H1 (cell line): ENCODE results near the gene TRIM39. TPM values are rescaled to one million over a fixed set of nuclear protein-coding genes. Genes with fewer than 3 reads are reported as not detected.

Experiments
- BACH1 ChIP-seq: IDR thresholded peaks from 2 replicates; pipeline ENCODE4 v1.6.1; 2012; ENCODE audit warnings: low read length, improper control_type of control experiment
- EGR1 ChIP-seq: IDR thresholded peaks from 2 replicates; pipeline ENCODE4 v1.6.1; 2011; ENCODE audit warnings: low read depth, low read length, borderline replicate concordance
- FOSL1 ChIP-seq: IDR thresholded peaks from 2 replicates; pipeline ENCODE4 v1.6.1; 2011; ENCODE audit warnings: mild to moderate bottlenecking, low read depth, low read length, moderate library complexity; ENCODE audit not compliant: insufficient read depth
- HDAC2 ChIP-seq, 2 experiments: fragments of 300-600 bp in 1 of 2; sonication (generic) in 1 of 2; IDR thresholded peaks; 2 replicates each; pipeline ENCODE4 v1.6.1; 2011 to 2012; ENCODE audit warnings: low read depth in 2 of 2, low read length in 2 of 2, mild to moderate bottlenecking in 2 of 2, moderate library complexity in 2 of 2, borderline replicate concordance in 1 of 2, inconsistent platforms in 1 of 2
- JUN ChIP-seq: IDR thresholded peaks from 2 replicates; pipeline ENCODE4 v1.6.1; 2011; ENCODE audit warnings: low read depth, mild to moderate bottlenecking, improper control_type of control experiment, low read length
- MAFK ChIP-seq: IDR thresholded peaks from 2 replicates; pipeline ENCODE4 v1.6.1; 2012; ENCODE audit warnings: low read depth, mild to moderate bottlenecking, improper control_type of control experiment, low read length
- NRF1 ChIP-seq: IDR thresholded peaks from 2 replicates; pipeline ENCODE4 v1.6.1; 2011; ENCODE audit warnings: mild to moderate bottlenecking, low read depth, low read length, improper control_type of control experiment
- PHF8 ChIP-seq: fragments of 200-600 bp; sonication (generic); conservative IDR thresholded peaks from 2 replicates; pipeline ENCODE4 v1.7.1; 2012; ENCODE audit warnings: low read depth, mild to moderate bottlenecking, inconsistent platforms, low read length, moderate library complexity
- POLR2A ChIP-seq, 2 experiments: IDR thresholded peaks; 1 replicate in 1 of 2; 2 replicates in 1 of 2; pipeline ENCODE4 v1.6.1; 2011; ENCODE audit warnings: low read depth in 2 of 2, low read length in 2 of 2, mild to moderate bottlenecking in 2 of 2; ENCODE audit errors: control extremely low read depth in 1 of 2
- POLR2AphosphoS5 ChIP-seq: IDR thresholded peaks from 2 replicates; pipeline ENCODE4 v1.6.1; 2011; ENCODE audit warnings: low read depth, low read length
- RAD21 ChIP-seq, 2 experiments: IDR thresholded peaks in 1 of 2; conservative IDR thresholded peaks in 1 of 2; 2 replicates each; pipeline ENCODE4 v1.6.1; 2011; ENCODE audit warnings: low read depth in 2 of 2, low read length in 2 of 2, improper control_type of control experiment in 1 of 2, inconsistent platforms in 1 of 2, mild to moderate bottlenecking in 1 of 2, moderate library complexity in 1 of 2
- RXRA ChIP-seq: IDR thresholded peaks from 2 replicates; pipeline ENCODE4 v1.6.1; 2011; ENCODE audit warnings: low read depth, mild to moderate bottlenecking, low read length, moderate library complexity; ENCODE audit not compliant: insufficient read depth
- SIX5 ChIP-seq: IDR thresholded peaks from 2 replicates; pipeline ENCODE4 v1.6.1; 2011; ENCODE audit warnings: mild to moderate bottlenecking, low read depth, low read length
- SP1 ChIP-seq: IDR thresholded peaks from 2 replicates; pipeline ENCODE4 v1.6.1; 2011; ENCODE audit warnings: low read depth, low read length
- SP2 ChIP-seq: IDR thresholded peaks from 2 replicates; pipeline ENCODE4 v1.6.1; 2012; ENCODE audit warnings: mild to moderate bottlenecking, low read length, inconsistent platforms
- TAF7 ChIP-seq: optimal IDR thresholded peaks from 2 replicates; pipeline ENCODE3; 2011; ENCODE audit warnings: low read depth, mild to moderate bottlenecking, inconsistent platforms, low read length, moderate library complexity, borderline replicate concordance
- TBP ChIP-seq: IDR thresholded peaks from 2 replicates; pipeline ENCODE4 v1.6.1; 2011; ENCODE audit warnings: low read depth, low read length, improper control_type of control experiment
- YY1 ChIP-seq: IDR thresholded peaks from 2 replicates; pipeline ENCODE4 v1.6.1; 2011; ENCODE audit warnings: low read depth, mild to moderate bottlenecking, low read length
- polyA plus RNA-seq, 7 experiments: library from polyadenylated mRNA; depleted of rRNA in 3 of 7; stranded (reverse) in 5 of 7; unstranded in 2 of 7; fragments of >200 nt in 5 of 7; fragments of 200-250 nt in 2 of 7; gene quantifications; 1 replicate in 5 of 7; 2 replicates in 1 of 7; 4 replicates in 1 of 7; pipeline versions ENCODE4 v1.2.1 to v1.2.3, GENCODE V29; 2011 to 2013; ENCODE audit warnings: missing spikeins in 2 of 7, mixed read lengths in 2 of 7
- total RNA-seq: library from RNA; stranded (reverse); fragmentation: NEBNext Ultra II Directional; extraction: Animal tissue kit (Norgen Biotek cat#: 25700); gene quantifications from 2 replicates; pipeline ENCODE4 v1.2.1, GENCODE V29; 2021
- TF ChIP-seq, protein P1 (sequence below), 3 experiments: IDR thresholded peaks; 1 replicate in 2 of 3; 2 replicates in 1 of 3; pipeline versions ENCODE4 v1.5.1 to v1.6.1; 2011; ENCODE audit warnings: low read length in 3 of 3, mild to moderate bottlenecking in 3 of 3, inconsistent platforms in 2 of 3, low read depth in 1 of 3, moderate library complexity in 1 of 3; ENCODE audit not compliant: insufficient read depth in 1 of 3; ENCODE audit errors: control extremely low read depth in 1 of 3
- TF ChIP-seq, protein P2 (sequence below): IDR thresholded peaks from 2 replicates; pipeline ENCODE4 v1.6.1; 2012; ENCODE audit warnings: inconsistent platforms

Gene TRIM39
- total and polyA plus RNA-seq, 2 of the 8 experiments (the other 6 are each of a cell fraction or from before 2014, with no cell fraction given), result 7.3 to 26.1 TPM

DNA sequence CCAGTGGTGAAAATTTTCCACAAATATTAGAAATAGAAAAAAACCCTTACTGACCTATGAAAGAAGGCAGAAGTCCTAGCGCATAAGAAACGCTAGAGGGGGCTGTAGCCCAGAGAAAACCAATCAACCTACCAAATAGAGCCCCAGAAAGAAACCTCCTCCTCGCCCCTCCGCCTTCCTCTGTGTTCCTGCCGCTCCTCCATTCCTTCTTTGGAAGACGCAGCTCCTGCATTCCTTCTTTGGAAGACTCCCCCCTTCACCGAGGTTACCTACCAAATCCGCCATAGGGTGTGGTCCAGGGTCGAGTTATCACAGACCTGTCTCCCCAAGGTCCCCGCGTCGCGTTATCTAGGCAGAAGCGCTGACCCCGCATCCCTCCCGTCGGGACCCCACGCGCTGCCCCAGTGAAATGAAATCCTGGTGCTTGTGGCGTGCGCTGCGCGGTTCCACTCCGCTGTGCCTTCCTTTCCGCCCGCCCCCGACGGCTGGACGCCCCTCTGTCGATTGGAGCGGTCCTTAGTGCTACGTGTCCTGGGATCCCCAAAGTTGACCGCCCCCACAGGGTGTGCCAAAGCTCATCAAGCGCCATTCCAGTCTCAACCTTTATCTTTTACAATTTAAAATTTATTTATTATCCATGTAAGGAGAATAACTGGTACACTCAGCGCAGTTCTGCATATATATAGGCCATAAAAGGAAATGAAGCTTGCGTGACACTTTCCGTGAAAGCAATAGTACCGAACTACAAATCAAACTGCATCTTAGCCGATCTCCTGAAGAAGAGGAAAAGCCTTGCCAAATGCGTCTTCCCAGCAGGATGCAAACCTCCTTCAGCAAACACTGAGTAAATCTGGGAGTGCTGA lies 31.2 kb downstream of the TRIM39 start (continued):
- TF ChIP-seq RAD21 (IDR thresholded peaks at IDR 0.05 in 1 of 2, conservative IDR thresholded peaks at IDR 0.05 in 1 of 2; ENCODE audit: low read depth in 2 of 2, low read length in 2 of 2) (peak; percentile 78 to 79), MAFK (no peak), BACH1 (peak; percentile 10; the same call in 1 of the 2 replicates), HDAC2 (IDR thresholded peaks at IDR 0.05; ENCODE audit: borderline replicate concordance in 1 of 2, low read depth in 2 of 2, low read length in 2 of 2) (0 out of 4 replicates have a peak, but pooled peaks of 1 of the 2 experiments have one; percentile 4), RXRA (no peak), PHF8 (0 out of 2 replicates have a peak, but pooled peaks have one; percentile 28), SP2 (no peak), YY1 (peak; percentile 21; the same call in 1 of the 2 replicates), POLR2A (IDR thresholded peaks at IDR 0.05; ENCODE audit: control extremely low read depth in 1 of 2, low read depth in 2 of 2, low read length in 2 of 2) (peak in 1 of 2 experiments; percentile 36; a peak in 2 of 3 replicates), EGR1 (no peak), POLR2AphosphoS5 (0 out of 2 replicates have a peak, but pooled peaks have one; percentile 19), TAF7 (peak; percentile 64), TBP (peak; percentile 63), FOSL1 (no peak), SP1 (0 out of 2 replicates have a peak, but pooled peaks have one; percentile 14), NRF1 (no peak), JUN (no peak), SIX5 (no peak)
- TF ChIP-seq, protein P1, sequence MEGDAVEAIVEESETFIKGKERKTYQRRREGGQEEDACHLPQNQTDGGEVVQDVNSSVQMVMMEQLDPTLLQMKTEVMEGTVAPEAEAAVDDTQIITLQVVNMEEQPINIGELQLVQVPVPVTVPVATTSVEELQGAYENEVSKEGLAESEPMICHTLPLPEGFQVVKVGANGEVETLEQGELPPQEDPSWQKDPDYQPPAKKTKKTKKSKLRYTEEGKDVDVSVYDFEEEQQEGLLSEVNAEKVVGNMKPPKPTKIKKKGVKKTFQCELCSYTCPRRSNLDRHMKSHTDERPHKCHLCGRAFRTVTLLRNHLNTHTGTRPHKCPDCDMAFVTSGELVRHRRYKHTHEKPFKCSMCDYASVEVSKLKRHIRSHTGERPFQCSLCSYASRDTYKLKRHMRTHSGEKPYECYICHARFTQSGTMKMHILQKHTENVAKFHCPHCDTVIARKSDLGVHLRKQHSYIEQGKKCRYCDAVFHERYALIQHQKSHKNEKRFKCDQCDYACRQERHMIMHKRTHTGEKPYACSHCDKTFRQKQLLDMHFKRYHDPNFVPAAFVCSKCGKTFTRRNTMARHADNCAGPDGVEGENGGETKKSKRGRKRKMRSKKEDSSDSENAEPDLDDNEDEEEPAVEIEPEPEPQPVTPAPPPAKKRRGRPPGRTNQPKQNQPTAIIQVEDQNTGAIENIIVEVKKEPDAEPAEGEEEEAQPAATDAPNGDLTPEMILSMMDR (IDR thresholded peaks at IDR 0.05; ENCODE audit: control extremely low read depth in 1 of 3, insufficient read depth in 1 of 3, low read depth in 1 of 3, low read length in 3 of 3), result peak in 2 of 3 experiments; percentile 73 to 80; a peak in 3 of 4 replicates
- TF ChIP-seq, protein P2, sequence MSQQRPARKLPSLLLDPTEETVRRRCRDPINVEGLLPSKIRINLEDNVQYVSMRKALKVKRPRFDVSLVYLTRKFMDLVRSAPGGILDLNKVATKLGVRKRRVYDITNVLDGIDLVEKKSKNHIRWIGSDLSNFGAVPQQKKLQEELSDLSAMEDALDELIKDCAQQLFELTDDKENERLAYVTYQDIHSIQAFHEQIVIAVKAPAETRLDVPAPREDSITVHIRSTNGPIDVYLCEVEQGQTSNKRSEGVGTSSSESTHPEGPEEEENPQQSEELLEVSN, result 0 out of 2 replicates have a peak, but pooled peaks have one; percentile 19
